Esophagus squamous epithelium (tissue), 5 donors: ENCODE measurements around the gene MED26. TPM values are rescaled to one million over a fixed set of nuclear protein-coding genes. Genes with fewer than 3 reads are reported as not detected.

Experiments
- DNase-seq: peaks from one replicate; lab custom pipeline; 2025; lab: John Stamatoyannopoulos, UW
- H3K27ac ChIP-seq, 4 donors: fragments of 200-600 bp; sonication (generic); one replicate each; pipeline ENCODE4 v1.5.1; 2016 to 2019; ENCODE audit warnings: mild to moderate bottlenecking in 1 of 4
- H3K27me3 ChIP-seq, 4 donors: fragments of 200-600 bp; sonication (generic); 1 replicate in 3 of 4; 2 replicates in 1 of 4; pipeline versions ENCODE4 v1.5.1 to v1.6.0; 2017 to 2021; ENCODE audit warnings: antibody characterized with exemption in 1 of 4
- H3K36me3 ChIP-seq, 3 donors: fragments of 200-600 bp; sonication (generic); one replicate each; pipeline ENCODE4 v1.5.1; 2016 to 2019
- H3K4me1 ChIP-seq, 3 donors: fragments of 200-600 bp; sonication (generic); one replicate each; pipeline ENCODE4 v1.5.1; 2017 to 2019
- H3K4me3 ChIP-seq, 4 donors: fragments of 200-600 bp; sonication (generic); 1 replicate in 3 of 4; 2 replicates in 1 of 4; pipeline ENCODE4 v1.5.1; 2016 to 2019; ENCODE audit warnings: mild to moderate bottlenecking in 2 of 4, moderate library complexity in 1 of 4
- H3K9me3 ChIP-seq, 3 donors: fragments of 200-600 bp; sonication (generic); one replicate each; pipeline ENCODE4 v1.5.1; 2016 to 2019
- POLR2A ChIP-seq, 4 donors: fragments of 450-650 bp; IDR thresholded peaks; one replicate each; pipeline ENCODE4 v1.6.1; 2017; ENCODE audit warnings: antibody characterized with exemption in 4 of 4, mild to moderate bottlenecking in 4 of 4, moderate library complexity in 3 of 4
- WGBS, 2 donors: methylation state at CpG; one replicate each; pipeline ENCODE4 v1.1.5; 2018; 5-methylcytosine and 5-hydroxymethylcytosine counted together
- intact Hi-C: fragments of 100-400 bp; cut with DNase I; formaldehyde crosslinking; loops from one replicate; pipeline ENCODE4 v1.15.0; 2022
- total RNA-seq, 4 donors: library from RNA; depleted of rRNA; stranded (reverse); fragments of >200 nt; gene quantifications; one replicate each; pipeline ENCODE4 v1.1.0, GENCODE V29; 2016
- TF ChIP-seq, protein P1 (sequence below), 6 experiments: fragments of 450-650 bp in 4 of 6; fragments of 200-600 bp in 2 of 6; sonication (generic) in 2 of 6; IDR thresholded peaks; one replicate each; pipeline ENCODE4 v1.5.1; 2016 to 2019; ENCODE audit warnings: antibody characterized with exemption in 6 of 6, mild to moderate bottlenecking in 4 of 6, moderate library complexity in 4 of 6
- donor health status: DM: yes; HTN: yes; CAD: no.

The MED26 gene
- total RNA-seq, 4 donors from 2014 or later, result 5.1 to 9.9 (median 8.4) TPM

DNA sequence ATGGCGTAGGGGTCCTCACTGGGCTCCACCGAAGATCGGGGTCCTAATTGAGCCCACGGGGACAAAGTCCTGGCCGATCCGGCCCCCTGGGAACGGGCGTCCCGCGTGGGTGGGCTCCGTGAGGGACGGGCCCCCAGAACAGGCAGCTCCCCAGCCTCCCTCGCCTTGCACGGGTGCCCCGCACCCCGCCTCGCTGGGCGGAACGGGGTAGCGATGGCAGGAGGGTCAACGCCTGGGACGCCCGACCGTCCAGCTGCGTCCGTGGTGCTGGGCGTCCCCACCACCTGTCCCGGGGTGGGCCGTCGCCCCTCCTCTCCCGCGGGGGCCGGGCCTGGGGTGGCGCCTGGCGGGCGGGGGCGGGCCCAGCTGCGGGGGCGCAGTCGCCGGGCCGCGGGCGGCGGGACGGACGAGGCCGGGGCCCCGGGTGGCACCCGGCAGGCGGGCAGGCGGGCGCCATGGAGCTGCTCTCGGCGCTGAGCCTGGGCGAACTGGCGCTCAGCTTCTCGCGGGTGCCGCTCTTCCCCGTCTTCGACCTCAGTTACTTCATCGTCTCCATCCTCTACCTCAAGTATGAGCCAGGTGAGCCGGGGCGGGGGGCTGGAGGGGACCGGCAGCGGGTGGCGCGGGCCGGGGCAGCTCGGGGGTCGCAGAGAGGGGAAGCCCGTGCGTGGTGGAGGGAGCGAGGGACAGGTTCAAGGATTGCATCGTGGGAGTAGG, 32.9 kb upstream of the MED26 start, which contains the start of gene TMEM38A:
TSS of gene TMEM38A (plus strand) at position 377 of the 717 bp plus-strand sequence. CDS start at position 456, 79 bp downstream.
- TF ChIP-seq, protein P1, sequence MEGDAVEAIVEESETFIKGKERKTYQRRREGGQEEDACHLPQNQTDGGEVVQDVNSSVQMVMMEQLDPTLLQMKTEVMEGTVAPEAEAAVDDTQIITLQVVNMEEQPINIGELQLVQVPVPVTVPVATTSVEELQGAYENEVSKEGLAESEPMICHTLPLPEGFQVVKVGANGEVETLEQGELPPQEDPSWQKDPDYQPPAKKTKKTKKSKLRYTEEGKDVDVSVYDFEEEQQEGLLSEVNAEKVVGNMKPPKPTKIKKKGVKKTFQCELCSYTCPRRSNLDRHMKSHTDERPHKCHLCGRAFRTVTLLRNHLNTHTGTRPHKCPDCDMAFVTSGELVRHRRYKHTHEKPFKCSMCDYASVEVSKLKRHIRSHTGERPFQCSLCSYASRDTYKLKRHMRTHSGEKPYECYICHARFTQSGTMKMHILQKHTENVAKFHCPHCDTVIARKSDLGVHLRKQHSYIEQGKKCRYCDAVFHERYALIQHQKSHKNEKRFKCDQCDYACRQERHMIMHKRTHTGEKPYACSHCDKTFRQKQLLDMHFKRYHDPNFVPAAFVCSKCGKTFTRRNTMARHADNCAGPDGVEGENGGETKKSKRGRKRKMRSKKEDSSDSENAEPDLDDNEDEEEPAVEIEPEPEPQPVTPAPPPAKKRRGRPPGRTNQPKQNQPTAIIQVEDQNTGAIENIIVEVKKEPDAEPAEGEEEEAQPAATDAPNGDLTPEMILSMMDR (IDR thresholded peaks at IDR 0.05), result no peak
- TF ChIP-seq POLR2A (IDR thresholded peaks at IDR 0.05), result peak in 1 of 4 donors; percentile 11
- H3K4me1 ChIP-seq, result peaks cover 17 to 54% (median 22%) of the 10 kb centered on the region in 3 donors
- H3K36me3 ChIP-seq, result peaks cover 9 to 30% (median 18%) of the 10 kb centered on the region in 3 donors
- H3K27me3 ChIP-seq, result no peaks in the 10 kb centered on the region
- no peak for DNase-seq
- peak within 1 kb of the TSS; percentile 57 to 91 (median 82) for H3K4me3 ChIP-seq
- intact Hi-C loops, result no loop called here
- no peaks in the 10 kb centered on the region for H3K9me3 ChIP-seq
- H3K27ac ChIP-seq, result peak within 1 kb of the TSS; percentile 85 to 97 (median 96)
- WGBS, 2 donors, result 0% methylated on average over 7 to 10 of the region's 76 CpGs

DNA sequence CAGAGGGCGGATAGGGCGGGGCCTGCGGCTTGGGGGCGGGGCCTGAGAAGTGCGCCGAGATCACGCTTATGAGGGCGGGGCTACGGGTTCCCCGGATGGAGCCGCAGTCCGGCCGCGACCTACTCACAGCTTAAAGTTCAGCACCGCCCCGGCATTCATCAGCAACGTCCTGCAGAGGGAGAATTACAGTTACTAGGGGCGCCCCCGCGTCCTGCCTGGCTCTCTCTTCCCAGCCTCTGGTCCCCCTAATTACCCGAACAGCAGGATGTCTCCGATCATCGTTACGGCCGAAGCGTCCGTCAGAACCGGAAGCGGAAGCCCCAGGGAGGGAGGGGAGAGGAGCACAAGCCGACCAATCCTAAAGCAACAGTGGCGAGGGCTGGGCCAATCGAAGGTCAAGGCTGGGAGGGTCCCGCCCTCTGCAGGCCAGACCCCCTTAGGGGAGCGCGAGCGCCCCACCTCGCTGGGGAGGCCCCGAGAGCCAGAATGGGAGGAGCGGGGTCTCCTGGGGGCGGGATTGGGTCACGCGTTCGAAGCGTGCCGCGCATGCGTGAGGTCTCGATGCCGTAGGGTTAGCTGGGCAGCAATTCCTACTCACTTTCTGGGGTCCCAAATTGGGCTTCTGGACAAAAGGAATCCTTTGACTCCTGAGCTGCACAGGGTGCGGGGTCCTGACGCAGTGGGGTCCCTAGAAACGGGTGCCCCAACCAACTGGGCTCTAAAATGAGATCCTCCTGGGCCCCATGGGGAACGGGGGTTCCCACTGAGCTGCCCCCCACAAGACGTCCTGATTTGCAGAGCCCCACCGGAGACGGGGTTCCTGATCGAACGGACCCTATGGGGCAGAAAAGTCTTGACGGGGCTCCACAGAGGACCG, 32.1 kb upstream of the MED26 start, which contains the start of gene SMIM7:
TSS of gene SMIM7 (minus strand) at position 313 of the 877 bp plus-strand sequence. CDS start at position 279, 34 bp downstream.
- peak within 1 kb of the TSS; percentile 57 to 91 (median 82) for H3K4me3 ChIP-seq
- peaks cover 13 to 38% (median 18%) of the 10 kb centered on the region in 3 donors for H3K36me3 ChIP-seq
- intact Hi-C loops, result no loop called here
- H3K27me3 ChIP-seq, result no peaks in the 10 kb centered on the region
- peak in 2 of 4 donors; percentile 70 to 82 for TF ChIP-seq POLR2A (IDR thresholded peaks at IDR 0.05)
- TF ChIP-seq, protein P1 (IDR thresholded peaks at IDR 0.05), result peak in 2 of 6 experiments; percentile 8 to 32
- no peaks in the 10 kb centered on the region for H3K9me3 ChIP-seq
- 0 to 4% methylated on average over 5 to 8 of the region's 60 CpGs for WGBS, 2 donors
- H3K4me1 ChIP-seq, result peaks cover 17 to 63% (median 22%) of the 10 kb centered on the region in 3 donors
- peak; percentile 92 for DNase-seq
- H3K27ac ChIP-seq, result peak within 1 kb of the TSS; percentile 85 to 97 (median 96)

DNA sequence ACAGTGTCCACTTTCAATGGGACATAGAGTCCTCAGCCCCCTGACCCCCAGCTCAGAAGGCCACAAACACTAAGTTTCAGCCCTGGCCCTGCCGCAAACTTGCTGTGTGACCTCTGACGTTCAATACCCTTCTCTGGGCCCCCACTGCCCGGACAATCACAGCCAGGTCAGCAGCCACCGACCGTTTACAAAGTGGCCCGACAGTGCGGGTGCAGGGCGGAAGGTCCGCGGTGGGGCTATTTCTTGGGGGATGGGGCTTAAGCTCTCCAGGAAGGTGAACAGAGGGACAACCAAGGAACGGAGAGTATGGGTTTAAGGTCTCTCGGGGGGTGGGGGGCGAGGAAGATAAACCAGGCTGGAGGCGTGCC, 31.4 kb upstream of the MED26 start:
- peaks cover 13 to 45% (median 18%) of the 10 kb centered on the region in 3 donors for H3K36me3 ChIP-seq
- H3K27me3 ChIP-seq, result no peaks in the 10 kb centered on the region
- H3K9me3 ChIP-seq, result no peaks in the 10 kb centered on the region
- H3K4me1 ChIP-seq, result peaks cover 17 to 69% (median 22%) of the 10 kb centered on the region in 3 donors
- 0 to 7% methylated on average over 2 to 3 of the region's 14 CpGs for WGBS, 2 donors
- TF ChIP-seq, protein P1 (IDR thresholded peaks at IDR 0.05), result no peak
- TF ChIP-seq POLR2A (IDR thresholded peaks at IDR 0.05), result no peak
- H3K4me3 ChIP-seq, result peak overlapping the region; percentile 57 to 91 (median 82)
- DNase-seq, result no peak
- peak overlapping the region; percentile 85 to 97 (median 96) for H3K27ac ChIP-seq
- intact Hi-C loops, result no loop called here

DNA sequence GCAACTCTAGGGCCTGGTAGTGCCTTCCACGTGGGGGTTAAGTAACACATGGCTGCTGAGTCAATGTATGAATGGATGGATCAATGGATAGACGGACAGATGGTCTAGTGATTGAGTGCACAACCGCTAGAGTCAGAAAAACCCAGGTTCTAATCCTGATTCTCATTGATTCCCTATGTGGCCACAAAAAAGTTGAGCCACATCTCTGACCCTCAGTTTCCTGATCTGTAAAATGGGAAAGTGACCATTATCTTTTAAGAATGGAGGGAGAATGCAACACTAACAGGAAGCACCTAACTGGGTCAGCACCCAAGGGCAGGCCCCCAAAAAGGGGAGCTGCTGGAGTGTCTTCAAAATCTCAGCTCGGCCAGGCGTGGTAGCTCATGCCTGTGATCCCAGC, 29.4 kb upstream of the MED26 start:
- Histone ChIP-seq H3K4me3 (no peak overlapping the region), H3K9me3 (no peaks in the 10 kb centered on the region), H3K27ac (no peak overlapping the region), H3K36me3 (peaks cover 26 to 65% (median 38%) of the 10 kb centered on the region in 3 donors), H3K27me3 (no peaks in the 10 kb centered on the region), H3K4me1 (peaks cover 17 to 73% (median 22%) of the 10 kb centered on the region in 3 donors)
- 69 to 75% methylated on average over 5 of the region's 5 CpGs for WGBS, 2 donors
- intact Hi-C loops, result no loop called here
- DNase-seq, result no peak
- TF ChIP-seq, protein P1 (IDR thresholded peaks at IDR 0.05), result no peak
- TF ChIP-seq POLR2A (IDR thresholded peaks at IDR 0.05), result no peak
